GM19328 (cell line): ENCODE measurements around the gene PMF1.
A peak's percentile ranks its signal among the peaks of the same experiment; 100 is the strongest.
"Not testable (repeated sequence)": the region's sequence is repeated elsewhere in the genome, so short reads cannot be mapped to it uniquely, and the experiment has no call there.

ENCODE experiments used
- ATAC-seq: cut with Tn5 transposase; IDR thresholded peaks from one replicate; pipeline ENCODE4 v1.9.1; 2021; ENCODE audit warnings: mild to moderate bottlenecking, moderate library complexity; ENCODE audit not compliant: unreplicated experiment

Gene PMF1

GRCh38 chr1:156212833-156213643 is at the start of gene PMF1:
PMF1 (plus strand) TSS chr1:156213007; CDS start chr1:156213016, 9 bp downstream.
- ATAC-seq = peak; percentile 90

- ATAC-seq = no peak
These were observed 49.1 kb upstream of the PMF1 start for GRCh38 chr1:156163712-156164111.

- no peak for ATAC-seq
These were observed 48.5 kb upstream of the PMF1 start for GRCh38 chr1:156164125-156164831.

GRCh38 chr1:156165083-156165482 is 47.7 kb upstream of the PMF1 start:
- no peak for ATAC-seq

- no peak for ATAC-seq
These were observed 45.3 kb upstream of the PMF1 start for GRCh38 chr1:156167536-156167935.

GRCh38 chr1:156172696-156173470 is 39.9 kb upstream of the PMF1 start:
- no peak for ATAC-seq

GRCh38 chr1:156176610-156177210 is 36.1 kb upstream of the PMF1 start:
- no peak for ATAC-seq

GRCh38 chr1:156177919-156178654 is 34.7 kb upstream of the PMF1 start:
- ATAC-seq = no peak

GRCh38 chr1:156180471-156180870 is 32.3 kb upstream of the PMF1 start:
- ATAC-seq = no peak

GRCh38 chr1:156181391-156181924 is 31.3 kb upstream of the PMF1 start:
- ATAC-seq = not testable (repeated sequence)

GRCh38 chr1:156182010-156182779 is 30.6 kb upstream of the PMF1 start:
- not testable (repeated sequence) for ATAC-seq

GRCh38 chr1:156186347-156187177 is 26.2 kb upstream of the PMF1 start:
- ATAC-seq = not testable (repeated sequence)

GRCh38 chr1:156190265-156190664 is 22.5 kb upstream of the PMF1 start:
- ATAC-seq = not testable (repeated sequence)

GRCh38 chr1:156191292-156191964 is 21.4 kb upstream of the PMF1 start:
- no peak for ATAC-seq

- ATAC-seq = no peak
These were observed 19.7 kb upstream of the PMF1 start for GRCh38 chr1:156193208-156193487.

- ATAC-seq = peak; percentile 94
These were observed 19.1 kb upstream of the PMF1 start, which contains the start of gene SLC25A44 for GRCh38 chr1:156193488-156194299. SLC25A44 (plus strand) TSS chr1:156194104; CDS start chr1:156199848, 5,744 bp downstream.

GRCh38 chr1:156194300-156194652 is 18.5 kb upstream of the PMF1 start:
- ATAC-seq = no peak
